Peyer's patch (tissue), 4 donors: ENCODE data around the gene PHC1.

Experiments
- CTCF ChIP-seq, 6 experiments: fragments of 450-650 bp in 4 of 6; fragments of 200-600 bp in 2 of 6; sonication (generic) in 1 of 6; IDR thresholded peaks; one replicate each; pipeline ENCODE4 v1.5.1; 2017 to 2019; ENCODE audit warnings: antibody characterized with exemption in 6 of 6, mild to moderate bottlenecking in 3 of 6, moderate library complexity in 1 of 6
- POLR2A ChIP-seq, 2 donors: fragments of 450-650 bp; IDR thresholded peaks; one replicate each; pipeline ENCODE4 v1.5.1; 2017; ENCODE audit warnings: antibody characterized with exemption in 2 of 2, mild to moderate bottlenecking in 2 of 2, moderate library complexity in 2 of 2

GRCh38 chr12:8886502-8887284, 27.6 kb upstream of the PHC1 start:
- TF ChIP-seq POLR2A (IDR thresholded peaks at IDR 0.05), result no peak
- TF ChIP-seq CTCF (IDR thresholded peaks at IDR 0.05), result no peak
